GM12878 (cell line): ENCODE measurements around the gene TMEM140. TPM values are rescaled to one million over a fixed set of nuclear protein-coding genes. Genes with fewer than 3 reads are reported as not detected.

Source experiments
- ATAC-seq: fragments of 200-7000 bp; cut with Tn5 transposase; 3 replicates; pipeline ENCODE4 v1.9.1; 2020; ENCODE audit warnings: mild to moderate bottlenecking, moderate library complexity
- BruUV-seq: library from RNA; stranded (reverse); fragments of 400-500 nt; replicated peaks from 2 replicates; lab custom pipeline; 2021; lab: Mats Ljungman, UMichigan
- CTCF ChIA-PET: fragments of 300-600 bp; sonication (Branson Sonifier 250); formaldehyde crosslinking; extraction: SDS; loops from one replicate; lab custom pipeline; 2021; ENCODE audit warnings: inconsistent platforms; lab: Yijun Ruan, JAX
- POLR2A ChIA-PET: fragments of 350-600 bp; formaldehyde crosslinking; extraction: SDS; loops from one replicate; lab custom pipeline; 2021; ENCODE audit warnings: inconsistent platforms; lab: Charles Lee
- RAD21 ChIA-PET: fragments of 300-600 bp; sonication (Branson Sonifier 250); formaldehyde crosslinking; loops from one replicate; lab custom pipeline; 2023; ENCODE audit warnings: antibody characterized with exemption; ENCODE audit not compliant: unreplicated experiment; lab: Charles Lee
- SMC1A ChIA-PET: fragments of 300-600 bp; sonication (Branson Sonifier 250); formaldehyde crosslinking; loops from one replicate; lab custom pipeline; 2023; ENCODE audit not compliant: unreplicated experiment, uncharacterized antibody; lab: Charles Lee
- DNase-seq: peaks from one replicate; pipeline ENCODE4 v3.0.0-alpha.2; 2011; ENCODE audit warnings: low read depth, low spot score
- FAIRE-seq: peaks from 3 replicates; lab custom pipeline; 2011; peaks lifted over from hg19 to GRCh38; lab: Jason Lieb, UNC
- H2AFZ ChIP-seq: 2 replicates; pipeline ENCODE4 v1.6.0; 2011; ENCODE audit warnings: low read depth, low read length, control low read depth; ENCODE audit not compliant: control insufficient read depth
- H3K27ac ChIP-seq: 2 replicates; pipeline ENCODE4 v1.5.1; 2011; ENCODE audit warnings: control low read depth; ENCODE audit not compliant: control insufficient read depth, insufficient read depth
- H3K27me3 ChIP-seq, 2 experiments: replicated peaks in 1 of 2; 2 replicates each; pipeline versions ENCODE4 v1.6.0 to v1.6.1; 2011; ENCODE audit warnings: low read length in 1 of 2; ENCODE audit not compliant: control insufficient read depth in 2 of 2, insufficient read depth in 2 of 2
- H3K36me3 ChIP-seq, 2 experiments: 2 replicates each; pipeline ENCODE4 v1.5.1; 2011; ENCODE audit warnings: low read length in 1 of 2; ENCODE audit not compliant: control insufficient read depth in 2 of 2, insufficient read depth in 2 of 2
- H3K4me1 ChIP-seq: 2 replicates; pipeline ENCODE4 v1.6.1; 2011; ENCODE audit warnings: mild to moderate bottlenecking, low read length, moderate library complexity, mixed read lengths; ENCODE audit not compliant: control insufficient read depth, insufficient read depth
- H3K4me2 ChIP-seq: 2 replicates; pipeline ENCODE4 v1.6.0; 2011; ENCODE audit warnings: control low read depth; ENCODE audit not compliant: control insufficient read depth, insufficient read depth
- H3K4me3 ChIP-seq: fragments of 200-600 bp; sonication (generic); 2 replicates; pipeline ENCODE4 v1.5.1; 2016
- H3K79me2 ChIP-seq: 2 replicates; pipeline ENCODE4 v1.6.0; 2011; ENCODE audit warnings: low read length; ENCODE audit not compliant: control insufficient read depth, insufficient read depth
- H3K9ac ChIP-seq: 2 replicates; pipeline ENCODE4 v1.8.0; 2011; ENCODE audit warnings: low read length, control low read depth, mixed read lengths; ENCODE audit not compliant: control insufficient read depth, insufficient read depth
- H3K9me3 ChIP-seq: replicated peaks from 3 replicates; pipeline ENCODE4 v1.5.1; 2011; ENCODE audit warnings: mild to moderate bottlenecking, low read length; ENCODE audit not compliant: control insufficient read depth, insufficient read depth
- H4K20me1 ChIP-seq: 2 replicates; pipeline ENCODE4 v1.6.0; 2011; ENCODE audit not compliant: control insufficient read depth, insufficient read depth
- CBX5 ChIP-seq: sonication (generic); IDR thresholded peaks from 2 replicates; pipeline ENCODE4 v1.6.1; 2016; ENCODE audit warnings: low read depth, moderate library complexity, mild to moderate bottlenecking, inconsistent platforms
- FOS ChIP-seq: IDR thresholded peaks from 3 replicates; pipeline ENCODE4 v1.6.1; 2011; ENCODE audit warnings: borderline replicate concordance; ENCODE audit not compliant: insufficient read length; ENCODE audit errors: extremely low read depth
- IKZF2 ChIP-seq, 2 experiments: fragments of 450-650 bp; IDR thresholded peaks; 2 replicates each; pipeline ENCODE4 v1.6.1; 2017; ENCODE audit warnings: mild to moderate bottlenecking in 2 of 2, moderate library complexity in 2 of 2
- LARP7 ChIP-seq: fragments of 450-650 bp; IDR thresholded peaks from 2 replicates; pipeline ENCODE4 v1.6.1; 2017; ENCODE audit warnings: mild to moderate bottlenecking
- POU2F2 ChIP-seq: IDR thresholded peaks from 3 replicates; pipeline ENCODE4 v1.6.1; 2011; ENCODE audit warnings: low read depth, mild to moderate bottlenecking, low read length, borderline replicate concordance
- SIX5 ChIP-seq: IDR thresholded peaks from 2 replicates; pipeline ENCODE4 v1.6.1; 2011; ENCODE audit warnings: mild to moderate bottlenecking, low read depth, low read length, moderate library complexity; ENCODE audit not compliant: severe bottlenecking
- SMAD5 ChIP-seq: IDR thresholded peaks from 2 replicates; pipeline ENCODE4 v1.6.1; 2016; ENCODE audit warnings: antibody characterized with exemption, low read depth
- SMARCA5 ChIP-seq: fragments of 450-650 bp; IDR thresholded peaks from 2 replicates; pipeline ENCODE4 v1.6.1; 2017; ENCODE audit warnings: mild to moderate bottlenecking
- YY1 ChIP-seq: IDR thresholded peaks from 2 replicates; pipeline ENCODE4 v1.6.1; 2011; ENCODE audit warnings: low read depth, mild to moderate bottlenecking, low read length
- ZNF384 ChIP-seq: IDR thresholded peaks from 2 replicates; pipeline ENCODE4 v1.6.1; 2012; ENCODE audit warnings: low read depth, mild to moderate bottlenecking, low read length, improper control_type of control experiment, borderline replicate concordance
- WGBS: methylation state at CpG from one replicate; pipeline ENCODE4 v1.1.6; 2016; ENCODE audit warnings: low lambda C conversion rate; ENCODE audit not compliant: insufficient replicate concordance, insufficient coverage; ENCODE audit errors: missing lambda C conversion rate; 5-methylcytosine and 5-hydroxymethylcytosine counted together
- in situ Hi-C: fragments of 300-500 bp; cut with MboI; formaldehyde crosslinking; loops from 9 replicates; pipeline ENCODE4 v1.14.3; 2018; ENCODE audit warnings: mixed read lengths
- intact Hi-C: fragments of 100-400 bp; cut with micrococcal nuclease; formaldehyde crosslinking; loops from one replicate; pipeline ENCODE4 v1.14.2; 2022; ENCODE audit not compliant: unreplicated experiment
- polyA plus RNA-seq, 11 experiments: library from polyadenylated mRNA; depleted of rRNA in 4 of 11; unstranded in 6 of 11; stranded (reverse) in 5 of 11; fragments of >200 nt; fragmentation: Nextera tagmentation in 4 of 11; fragmentation: Illumina TruSeq in 1 of 11; extraction: Ambion mirVana in 4 of 11; extraction: Trizol in 1 of 11; gene quantifications; 1 replicate in 1 of 11; 2 replicates in 10 of 11; pipeline versions ENCODE4 v1.2.1 to v1.2.3, GENCODE V29; 2011 to 2016; ENCODE audit warnings: inconsistent platforms in 2 of 11, missing spikeins in 2 of 11, low read depth in 1 of 11
- total RNA-seq, 4 experiments: library from RNA; depleted of rRNA in 3 of 4; stranded (reverse); fragments of >200 nt in 3 of 4; fragmentation: Illumina TruSeq in 1 of 4; extraction: Trizol in 1 of 4; gene quantifications; 2 replicates each; pipeline versions ENCODE4 v1.2.1 to v1.2.3, GENCODE V29; 2013 to 2021
- TF ChIP-seq, protein P1 (sequence below): fragments of 450-650 bp; formaldehyde crosslinking; IDR thresholded peaks from 2 replicates; pipeline ENCODE4 v1.4.0; 2020; ENCODE audit warnings: mild to moderate bottlenecking, moderate library complexity
- TF ChIP-seq, protein P2 (sequence below): IDR thresholded peaks from 2 replicates; pipeline ENCODE4 v1.6.1; 2012; ENCODE audit warnings: mild to moderate bottlenecking, low read depth, low read length
- TF ChIP-seq, protein P3 (sequence below): fragments of 450-650 bp; IDR thresholded peaks from 2 replicates; pipeline ENCODE4 v1.6.1; 2016; ENCODE audit warnings: mild to moderate bottlenecking, moderate library complexity, borderline replicate concordance

The TMEM140 gene
- total and polyA plus RNA-seq, 10 of the 15 experiments (the other 5 are each of a cell fraction or from before 2014, with no cell fraction given), result 0.85 to 20.7 (median 3.3) TPM

DNA sequence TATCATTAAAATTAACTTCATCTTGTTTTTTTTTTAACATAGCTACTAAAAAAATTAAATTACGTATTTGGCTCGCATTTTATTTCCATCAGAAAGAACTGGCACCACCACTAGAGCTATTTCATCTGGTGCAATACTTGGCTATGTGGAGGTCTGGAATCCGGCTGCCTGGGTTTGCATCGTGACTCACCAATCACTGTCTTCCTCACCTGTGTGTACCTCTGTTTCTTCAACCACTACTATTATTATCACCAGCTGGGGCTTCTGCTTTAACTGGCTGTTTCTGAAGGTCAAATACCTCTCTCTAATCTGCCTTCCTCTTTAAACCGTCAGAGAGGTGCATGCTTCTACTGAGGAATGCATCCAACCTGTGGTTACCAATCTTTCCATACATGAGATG is 57.0 kb downstream of the TMEM140 start:
- CTCF ChIA-PET, result interaction anchor here (0.8 to 10.4 kb wide), 7 partner anchors 10 to 303 kb away, joined by 3 to 109 read pairs (median 4); partner anchors contain the start of gene CYREN
- TF ChIP-seq IKZF2 (IDR thresholded peaks at IDR 0.05) (no peak), CBX5 (no peak), SIX5 (no peak), YY1 (no peak), SMARCA5 (no peak), SMAD5 (no peak), ZNF384 (no peak), LARP7 (no peak), FOS (no peak), POU2F2 (no peak)
- TF ChIP-seq, protein P1, sequence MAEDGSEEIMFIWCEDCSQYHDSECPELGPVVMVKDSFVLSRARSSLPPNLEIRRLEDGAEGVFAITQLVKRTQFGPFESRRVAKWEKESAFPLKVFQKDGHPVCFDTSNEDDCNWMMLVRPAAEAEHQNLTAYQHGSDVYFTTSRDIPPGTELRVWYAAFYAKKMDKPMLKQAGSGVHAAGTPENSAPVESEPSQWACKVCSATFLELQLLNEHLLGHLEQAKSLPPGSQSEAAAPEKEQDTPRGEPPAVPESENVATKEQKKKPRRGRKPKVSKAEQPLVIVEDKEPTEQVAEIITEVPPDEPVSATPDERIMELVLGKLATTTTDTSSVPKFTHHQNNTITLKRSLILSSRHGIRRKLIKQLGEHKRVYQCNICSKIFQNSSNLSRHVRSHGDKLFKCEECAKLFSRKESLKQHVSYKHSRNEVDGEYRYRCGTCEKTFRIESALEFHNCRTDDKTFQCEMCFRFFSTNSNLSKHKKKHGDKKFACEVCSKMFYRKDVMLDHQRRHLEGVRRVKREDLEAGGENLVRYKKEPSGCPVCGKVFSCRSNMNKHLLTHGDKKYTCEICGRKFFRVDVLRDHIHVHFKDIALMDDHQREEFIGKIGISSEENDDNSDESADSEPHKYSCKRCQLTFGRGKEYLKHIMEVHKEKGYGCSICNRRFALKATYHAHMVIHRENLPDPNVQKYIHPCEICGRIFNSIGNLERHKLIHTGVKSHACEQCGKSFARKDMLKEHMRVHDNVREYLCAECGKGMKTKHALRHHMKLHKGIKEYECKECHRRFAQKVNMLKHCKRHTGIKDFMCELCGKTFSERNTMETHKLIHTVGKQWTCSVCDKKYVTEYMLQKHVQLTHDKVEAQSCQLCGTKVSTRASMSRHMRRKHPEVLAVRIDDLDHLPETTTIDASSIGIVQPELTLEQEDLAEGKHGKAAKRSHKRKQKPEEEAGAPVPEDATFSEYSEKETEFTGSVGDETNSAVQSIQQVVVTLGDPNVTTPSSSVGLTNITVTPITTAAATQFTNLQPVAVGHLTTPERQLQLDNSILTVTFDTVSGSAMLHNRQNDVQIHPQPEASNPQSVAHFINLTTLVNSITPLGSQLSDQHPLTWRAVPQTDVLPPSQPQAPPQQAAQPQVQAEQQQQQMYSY (CRISPR knock-in tag), result no peak
- TF ChIP-seq, protein P2, sequence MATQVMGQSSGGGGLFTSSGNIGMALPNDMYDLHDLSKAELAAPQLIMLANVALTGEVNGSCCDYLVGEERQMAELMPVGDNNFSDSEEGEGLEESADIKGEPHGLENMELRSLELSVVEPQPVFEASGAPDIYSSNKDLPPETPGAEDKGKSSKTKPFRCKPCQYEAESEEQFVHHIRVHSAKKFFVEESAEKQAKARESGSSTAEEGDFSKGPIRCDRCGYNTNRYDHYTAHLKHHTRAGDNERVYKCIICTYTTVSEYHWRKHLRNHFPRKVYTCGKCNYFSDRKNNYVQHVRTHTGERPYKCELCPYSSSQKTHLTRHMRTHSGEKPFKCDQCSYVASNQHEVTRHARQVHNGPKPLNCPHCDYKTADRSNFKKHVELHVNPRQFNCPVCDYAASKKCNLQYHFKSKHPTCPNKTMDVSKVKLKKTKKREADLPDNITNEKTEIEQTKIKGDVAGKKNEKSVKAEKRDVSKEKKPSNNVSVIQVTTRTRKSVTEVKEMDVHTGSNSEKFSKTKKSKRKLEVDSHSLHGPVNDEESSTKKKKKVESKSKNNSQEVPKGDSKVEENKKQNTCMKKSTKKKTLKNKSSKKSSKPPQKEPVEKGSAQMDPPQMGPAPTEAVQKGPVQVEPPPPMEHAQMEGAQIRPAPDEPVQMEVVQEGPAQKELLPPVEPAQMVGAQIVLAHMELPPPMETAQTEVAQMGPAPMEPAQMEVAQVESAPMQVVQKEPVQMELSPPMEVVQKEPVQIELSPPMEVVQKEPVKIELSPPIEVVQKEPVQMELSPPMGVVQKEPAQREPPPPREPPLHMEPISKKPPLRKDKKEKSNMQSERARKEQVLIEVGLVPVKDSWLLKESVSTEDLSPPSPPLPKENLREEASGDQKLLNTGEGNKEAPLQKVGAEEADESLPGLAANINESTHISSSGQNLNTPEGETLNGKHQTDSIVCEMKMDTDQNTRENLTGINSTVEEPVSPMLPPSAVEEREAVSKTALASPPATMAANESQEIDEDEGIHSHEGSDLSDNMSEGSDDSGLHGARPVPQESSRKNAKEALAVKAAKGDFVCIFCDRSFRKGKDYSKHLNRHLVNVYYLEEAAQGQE, result no peak
- TF ChIP-seq, protein P3, sequence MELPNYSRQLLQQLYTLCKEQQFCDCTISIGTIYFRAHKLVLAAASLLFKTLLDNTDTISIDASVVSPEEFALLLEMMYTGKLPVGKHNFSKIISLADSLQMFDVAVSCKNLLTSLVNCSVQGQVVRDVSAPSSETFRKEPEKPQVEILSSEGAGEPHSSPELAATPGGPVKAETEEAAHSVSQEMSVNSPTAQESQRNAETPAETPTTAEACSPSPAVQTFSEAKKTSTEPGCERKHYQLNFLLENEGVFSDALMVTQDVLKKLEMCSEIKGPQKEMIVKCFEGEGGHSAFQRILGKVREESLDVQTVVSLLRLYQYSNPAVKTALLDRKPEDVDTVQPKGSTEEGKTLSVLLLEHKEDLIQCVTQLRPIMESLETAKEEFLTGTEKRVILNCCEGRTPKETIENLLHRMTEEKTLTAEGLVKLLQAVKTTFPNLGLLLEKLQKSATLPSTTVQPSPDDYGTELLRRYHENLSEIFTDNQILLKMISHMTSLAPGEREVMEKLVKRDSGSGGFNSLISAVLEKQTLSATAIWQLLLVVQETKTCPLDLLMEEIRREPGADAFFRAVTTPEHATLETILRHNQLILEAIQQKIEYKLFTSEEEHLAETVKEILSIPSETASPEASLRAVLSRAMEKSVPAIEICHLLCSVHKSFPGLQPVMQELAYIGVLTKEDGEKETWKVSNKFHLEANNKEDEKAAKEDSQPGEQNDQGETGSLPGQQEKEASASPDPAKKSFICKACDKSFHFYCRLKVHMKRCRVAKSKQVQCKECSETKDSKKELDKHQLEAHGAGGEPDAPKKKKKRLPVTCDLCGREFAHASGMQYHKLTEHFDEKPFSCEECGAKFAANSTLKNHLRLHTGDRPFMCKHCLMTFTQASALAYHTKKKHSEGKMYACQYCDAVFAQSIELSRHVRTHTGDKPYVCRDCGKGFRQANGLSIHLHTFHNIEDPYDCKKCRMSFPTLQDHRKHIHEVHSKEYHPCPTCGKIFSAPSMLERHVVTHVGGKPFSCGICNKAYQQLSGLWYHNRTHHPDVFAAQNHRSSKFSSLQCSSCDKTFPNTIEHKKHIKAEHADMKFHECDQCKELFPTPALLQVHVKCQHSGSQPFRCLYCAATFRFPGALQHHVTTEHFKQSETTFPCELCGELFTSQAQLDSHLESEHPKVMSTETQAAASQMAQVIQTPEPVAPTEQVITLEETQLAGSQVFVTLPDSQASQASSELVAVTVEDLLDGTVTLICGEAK, result no peak

More for the DNA sequence above, 57.0 kb downstream of the TMEM140 start:
- H3K4me1 ChIP-seq, result peaks cover 43% of the 10 kb centered on the region
- H4K20me1 ChIP-seq, result no peaks in the 10 kb centered on the region
- RAD21 ChIA-PET, result interaction anchor here (0.7 to 11.2 kb wide), 4 partner anchors 16 to 131 kb away, joined by 3 to 230 read pairs (median 78); partner anchors contain the start of gene CYREN
- H3K9me3 ChIP-seq, result no peaks in the 10 kb centered on the region
- no peak overlapping the region for H3K9ac ChIP-seq
- POLR2A ChIA-PET, result interaction anchor here (0.6 to 10.8 kb wide), 8 partner anchors 9 to 268 kb away, joined by 3 to 299 read pairs (median 5); partner anchors contain the start of gene CYREN
- no peak for ATAC-seq
- BruUV-seq, result no TSS peak
- H3K27ac ChIP-seq, result no peak overlapping the region
- H3K27me3 ChIP-seq, result no peaks in the 10 kb centered on the region
- no peak for FAIRE-seq
- H3K4me3 ChIP-seq, result no peak overlapping the region
- SMC1A ChIA-PET, result interaction anchor here (0.7 to 10.8 kb wide), 10 partner anchors 9 to 217 kb away, joined by 3 to 251 read pairs (median 5); partner anchors contain the start of gene CYREN
- peaks cover 70% of the 10 kb centered on the region for H3K79me2 ChIP-seq
- 0 out of 2 replicates have a peak overlapping the region, but pooled peaks have one; percentile 20 for H3K4me2 ChIP-seq
- H3K36me3 ChIP-seq, result peaks cover 5 to 40% of the 10 kb centered on the region in 2 experiments; a peak in 3 of 4 replicates
- 84% methylated on average over 5 of the region's 5 CpGs for WGBS
- intact Hi-C loops (no loop called here), in situ Hi-C loops (no loop called here)
- DNase-seq, result no peak
- no peak overlapping the region for H2AFZ ChIP-seq
